ENCODE results near the gene SLC7A7. TPM values are rescaled to one million over a fixed set of nuclear protein-coding genes. Genes with fewer than 3 reads are reported as not detected.
"Not testable (repeated sequence)": the region's sequence is repeated elsewhere in the genome, so short reads cannot be mapped to it uniquely, and the experiment has no call there.

SLC7A7 gene
- total RNA-seq (10 to 100 TPM in 1 of 4 donors, 1 to 10 TPM in 3; 5.7 to 13.6 (median 7.5) TPM), polyA plus RNA-seq (3.1 TPM)
- long read RNA-seq, donor 1, transcript SLC7A7-204 (10 exons, 2,447 nt) = major isoform, 6 of 15 reads
- long read RNA-seq, donor 1, partial matches to known transcripts = 3 of 15 reads
- long read RNA-seq, donor 1, other reads (novel, unspliced or antisense) = 2 of 15 reads
- long read RNA-seq, donor 2, partial matches to known transcripts = 1 of 5 reads
- long read RNA-seq, donor 2, other reads (novel, unspliced or antisense) = 0 of 5 reads
- long read RNA-seq, donor 3, transcript SLC7A7-204 (10 exons, 2,447 nt) = major isoform, 6 of 10 reads
- long read RNA-seq, donor 3, partial matches to known transcripts = 1 of 10 reads
- long read RNA-seq, donor 3, other reads (novel, unspliced or antisense) = 3 of 10 reads
- long read RNA-seq, donor 4, partial matches to known transcripts = 1 of 2 reads
- long read RNA-seq, donor 4, other reads (novel, unspliced or antisense) = 0 of 2 reads

DNA sequence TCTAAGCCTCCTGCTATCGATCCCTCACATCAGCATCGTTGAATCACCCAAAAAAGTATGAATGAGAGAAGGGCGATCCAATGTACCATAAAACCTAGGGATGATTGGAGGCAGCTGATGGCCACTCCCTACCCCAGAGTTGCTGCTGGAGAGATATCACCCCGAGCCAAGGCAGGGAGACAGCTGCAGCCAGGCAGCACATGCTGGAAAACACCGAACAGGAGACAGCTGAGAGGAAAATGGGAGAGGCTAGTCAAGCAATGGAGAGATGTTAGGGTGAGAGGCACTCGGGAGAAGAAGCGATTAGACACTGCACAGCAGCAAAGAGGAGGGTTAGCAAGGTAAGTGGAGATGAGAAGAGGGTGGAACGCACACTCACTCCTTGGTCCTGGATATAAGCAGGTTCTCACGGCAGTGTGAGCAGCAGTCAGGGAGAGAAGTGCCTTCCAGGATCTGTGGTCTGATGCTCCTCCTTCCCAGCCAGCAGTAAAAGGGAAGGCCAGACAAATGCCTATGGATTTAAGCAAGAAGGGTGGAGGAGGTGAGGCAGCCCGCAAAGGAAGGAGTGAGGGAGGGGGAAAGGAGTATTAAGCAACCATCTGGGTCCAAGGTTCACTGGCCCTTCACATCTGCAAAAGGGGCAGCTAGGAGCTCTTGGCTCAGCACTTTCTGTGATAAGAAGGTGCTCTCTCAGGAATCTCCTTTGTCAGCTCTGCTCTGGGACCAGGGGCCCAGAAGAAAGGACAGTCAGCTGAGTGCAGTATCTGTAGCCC, at the start of gene SLC7A7:
Gene SLC7A7, minus strand, starts transcription at position 495 of the 773 bp plus-strand sequence. CDS start 2,037 bp downstream, outside the sequence.
- intact Hi-C loops (cut with DNase I) = no loop called here
- Histone ChIP-seq H3K9me3 (ENCODE audit: control insufficient read depth, low read length) (no peaks in the 10 kb centered on the region), H3K27me3 (ENCODE audit: control insufficient read depth, insufficient read depth) (no peaks in the 10 kb centered on the region), H3K27ac (ENCODE audit: low read length) (peak within 1 kb of the TSS; percentile 53), H3K4me1 (ENCODE audit: control insufficient read depth, insufficient read depth, low read length) (peaks cover 6% of the 10 kb centered on the region), H3K4me3 (ENCODE audit: low read length) (peak within 1 kb of the TSS; percentile 38)
- WGBS = 53% methylated on average over 10 of the region's 10 CpGs
- ATAC-seq (peak in 1 of 2 donors; percentile 3), DNase-seq (no peak)

DNA sequence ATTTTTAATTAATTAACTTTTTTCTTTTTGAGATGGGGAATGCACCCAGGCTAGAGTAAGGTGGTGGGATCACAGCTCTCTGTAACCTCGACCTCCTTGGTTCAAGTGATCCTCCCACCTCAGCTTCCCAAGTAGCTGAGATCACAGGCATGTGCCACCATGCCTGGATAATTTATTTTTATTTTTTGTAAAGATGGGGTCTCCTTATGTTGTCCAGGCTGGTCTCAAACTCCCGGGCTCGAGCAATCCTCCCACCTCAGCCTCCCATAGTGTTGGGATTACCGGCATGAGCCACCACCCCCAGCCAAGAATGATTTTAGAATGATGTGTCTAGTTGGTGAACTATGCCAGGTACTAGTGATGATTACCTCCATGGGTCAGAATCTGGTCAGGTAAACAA, 49.7 kb upstream of the SLC7A7 start:
- Histone ChIP-seq H3K27me3 (ENCODE audit: control insufficient read depth, insufficient read depth) (no peaks in the 10 kb centered on the region), H3K4me1 (ENCODE audit: control insufficient read depth, insufficient read depth, low read length) (no peaks in the 10 kb centered on the region), H3K4me3 (ENCODE audit: low read length) (no peak overlapping the region), H3K27ac (ENCODE audit: low read length) (no peak overlapping the region), H3K9me3 (ENCODE audit: control insufficient read depth, low read length) (no peaks in the 10 kb centered on the region)
- no peak for DNase-seq
- WGBS = 81% methylated on average over 4 of the region's 4 CpGs
- ATAC-seq = no peak
- intact Hi-C loops (cut with DNase I) = no loop called here

DNA sequence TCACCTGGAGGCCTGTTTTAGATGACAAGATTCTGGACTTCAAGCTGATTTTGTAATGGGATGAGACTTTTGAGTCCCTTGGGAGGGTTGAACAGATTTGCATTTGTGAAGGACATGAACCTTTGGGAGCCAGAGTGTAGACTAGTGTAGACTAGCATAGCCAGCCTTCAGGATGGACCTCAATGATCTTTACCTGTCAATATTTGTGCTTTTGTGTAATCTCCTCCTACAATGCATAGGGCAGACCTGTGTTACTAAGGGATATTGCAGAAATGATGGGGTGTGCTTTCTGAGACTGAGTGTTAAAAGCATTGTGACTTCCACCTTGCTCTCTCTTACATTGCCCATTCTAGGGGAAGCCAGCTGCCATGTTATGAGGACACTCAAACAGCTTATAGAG, 46.4 kb upstream of the SLC7A7 start:
- Histone ChIP-seq H3K27me3 (ENCODE audit: control insufficient read depth, insufficient read depth) (no peaks in the 10 kb centered on the region), H3K9me3 (ENCODE audit: control insufficient read depth, low read length) (no peaks in the 10 kb centered on the region), H3K4me1 (ENCODE audit: control insufficient read depth, insufficient read depth, low read length) (no peaks in the 10 kb centered on the region), H3K4me3 (ENCODE audit: low read length) (no peak overlapping the region), H3K27ac (ENCODE audit: low read length) (no peak overlapping the region)
- no peak for ATAC-seq
- no peak for DNase-seq
- intact Hi-C loops (cut with DNase I) = no loop called here

DNA sequence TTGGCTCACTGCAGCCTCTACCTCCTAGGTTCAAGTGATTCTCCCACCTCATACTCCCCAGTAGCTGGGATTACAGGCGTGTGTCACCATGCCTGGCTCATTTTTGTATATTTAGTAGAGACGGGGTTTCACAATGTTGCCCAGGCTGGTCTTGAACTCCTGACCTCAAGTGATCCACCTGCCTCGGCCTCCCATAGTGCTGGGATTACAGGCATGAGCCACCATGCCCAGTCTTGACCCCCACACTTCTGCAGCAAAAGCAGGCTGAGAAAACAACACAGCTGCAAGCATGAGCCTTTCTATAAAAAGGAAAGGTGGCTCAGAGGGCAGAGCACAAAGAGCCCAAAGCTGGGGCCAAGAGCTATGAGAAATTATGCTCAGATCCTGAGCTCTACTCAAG, 45.1 kb upstream of the SLC7A7 start:
- intact Hi-C loops (cut with DNase I); H3K9me3 ChIP-seq (ENCODE audit: control insufficient read depth, low read length); H3K27me3 ChIP-seq (ENCODE audit: control insufficient read depth, insufficient read depth); H3K4me3 ChIP-seq (ENCODE audit: low read length); H3K27ac ChIP-seq (ENCODE audit: low read length); H3K4me1 ChIP-seq (ENCODE audit: control insufficient read depth, insufficient read depth, low read length); ATAC-seq; DNase-seq: not testable (repeated sequence)
- 87% methylated on average over 3 of the region's 3 CpGs for WGBS

DNA sequence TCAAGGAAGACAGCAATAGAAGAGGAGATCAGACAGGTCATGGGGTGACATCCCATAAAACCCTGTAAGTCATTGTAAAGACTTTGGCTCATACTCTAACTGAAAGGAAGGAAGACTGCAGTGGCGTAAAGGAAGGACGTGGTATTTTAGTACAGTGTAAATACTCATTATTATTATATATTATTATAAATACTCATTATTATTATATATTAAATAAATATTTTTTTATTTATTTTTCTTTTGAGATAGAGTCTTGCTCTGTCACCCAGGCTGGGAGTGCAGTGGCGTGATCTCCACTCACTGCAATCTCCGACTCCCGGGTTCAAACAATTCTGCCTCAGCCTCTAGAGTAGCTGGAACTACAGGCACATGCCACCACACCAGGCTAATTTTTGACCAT, 41.2 kb upstream of the SLC7A7 start:
- intact Hi-C loops (cut with DNase I) = loop anchor here in 2 of 4 donors (10.0 kb wide), 3 partner anchors 202 to 472 kb away; no protein-coding TSS in a partner anchor
- no peak overlapping the region for H3K27ac ChIP-seq (ENCODE audit: low read length)
- H3K4me3 ChIP-seq (ENCODE audit: low read length) = no peak overlapping the region
- peaks cover under 1% of the 10 kb centered on the region for H3K4me1 ChIP-seq (ENCODE audit: control insufficient read depth, insufficient read depth, low read length)
- 95% methylated on average over 5 of the region's 5 CpGs for WGBS
- ATAC-seq (no peak), DNase-seq (no peak)
- no peaks in the 10 kb centered on the region for H3K9me3 ChIP-seq (ENCODE audit: control insufficient read depth, low read length)
- H3K27me3 ChIP-seq (ENCODE audit: control insufficient read depth, insufficient read depth) = no peaks in the 10 kb centered on the region

DNA sequence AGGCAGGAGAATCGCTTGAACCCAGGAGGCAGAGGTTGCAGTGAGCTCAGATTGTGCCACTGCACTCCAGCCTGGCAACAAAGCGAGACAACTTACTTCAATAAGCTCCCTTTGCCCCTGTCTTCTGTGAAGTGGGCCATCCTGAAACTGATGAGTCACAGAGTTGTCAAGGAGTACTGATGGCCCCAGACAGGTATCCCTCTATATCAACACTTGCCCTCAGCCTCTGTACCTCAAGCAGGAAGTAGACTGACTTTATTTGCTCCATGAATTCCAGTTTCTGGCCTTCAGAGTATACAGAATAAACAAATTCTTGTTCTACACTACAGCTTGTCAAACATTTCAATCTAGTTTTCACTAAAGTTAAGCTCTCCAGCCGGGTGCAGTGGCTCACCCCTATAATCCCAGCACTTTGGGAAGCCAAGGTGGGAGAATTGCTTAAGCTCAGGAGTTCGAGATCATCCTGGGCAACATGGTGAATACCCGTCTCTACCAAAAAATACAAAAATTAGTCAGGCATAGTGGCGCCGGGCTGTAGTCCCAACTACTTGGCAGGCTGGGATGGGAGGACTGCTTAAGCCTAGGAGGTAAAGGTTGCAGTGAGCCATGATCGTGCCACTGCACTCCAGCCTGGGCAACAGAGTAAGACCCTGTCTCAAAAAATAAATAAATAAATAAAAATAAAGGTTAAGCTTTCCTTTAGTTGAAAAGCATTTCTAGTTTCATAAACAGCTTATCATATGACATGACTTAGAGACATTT, 39.9 kb upstream of the SLC7A7 start:
- no peak overlapping the region for H3K27ac ChIP-seq (ENCODE audit: low read length)
- no peaks in the 10 kb centered on the region for H3K27me3 ChIP-seq (ENCODE audit: control insufficient read depth, insufficient read depth)
- intact Hi-C loops (cut with DNase I) = loop anchor here in 3 of 4 donors (5.0 to 10.0 kb wide), 4 partner anchors 200 to 470 kb away; no protein-coding TSS in a partner anchor
- H3K4me1 ChIP-seq (ENCODE audit: control insufficient read depth, insufficient read depth, low read length) = peaks cover 10% of the 10 kb centered on the region
- H3K4me3 ChIP-seq (ENCODE audit: low read length) = no peak overlapping the region
- no peaks in the 10 kb centered on the region for H3K9me3 ChIP-seq (ENCODE audit: control insufficient read depth, low read length)
- no peak for DNase-seq
- 94% methylated on average over 8 of the region's 8 CpGs for WGBS
- ATAC-seq = no peak

DNA sequence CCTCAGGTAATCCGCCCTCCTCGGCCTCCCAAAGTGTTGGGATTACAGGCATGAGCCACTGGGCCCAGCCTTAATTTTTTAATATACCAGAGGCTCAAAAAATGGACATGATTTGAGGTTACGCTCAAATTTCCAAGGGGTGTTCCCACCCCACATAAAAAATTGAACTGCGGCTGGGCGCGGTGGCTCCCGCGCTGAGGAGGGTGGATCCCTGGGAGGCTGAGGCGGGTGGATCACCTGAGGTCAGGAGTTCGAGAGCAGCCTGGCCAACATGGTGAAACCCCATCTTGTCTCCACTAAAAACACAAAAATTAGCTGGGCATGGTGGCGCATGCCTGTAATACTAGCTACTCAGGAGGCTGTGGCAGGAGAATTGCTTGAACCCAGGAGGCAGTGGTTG, 39.1 kb upstream of the SLC7A7 start:
- H3K27ac ChIP-seq (ENCODE audit: low read length); DNase-seq; ATAC-seq; H3K27me3 ChIP-seq (ENCODE audit: control insufficient read depth, insufficient read depth); H3K4me3 ChIP-seq (ENCODE audit: low read length); H3K9me3 ChIP-seq (ENCODE audit: control insufficient read depth, low read length): not testable (repeated sequence)
- peaks cover 13% of the 10 kb centered on the region for H3K4me1 ChIP-seq (ENCODE audit: control insufficient read depth, insufficient read depth, low read length)
- 98% methylated on average over 11 of the region's 11 CpGs for WGBS
- intact Hi-C loops (cut with DNase I) = loop anchor here in 3 of 4 donors (5.0 to 10.0 kb wide), 4 partner anchors 199 to 469 kb away; no protein-coding TSS in a partner anchor

DNA sequence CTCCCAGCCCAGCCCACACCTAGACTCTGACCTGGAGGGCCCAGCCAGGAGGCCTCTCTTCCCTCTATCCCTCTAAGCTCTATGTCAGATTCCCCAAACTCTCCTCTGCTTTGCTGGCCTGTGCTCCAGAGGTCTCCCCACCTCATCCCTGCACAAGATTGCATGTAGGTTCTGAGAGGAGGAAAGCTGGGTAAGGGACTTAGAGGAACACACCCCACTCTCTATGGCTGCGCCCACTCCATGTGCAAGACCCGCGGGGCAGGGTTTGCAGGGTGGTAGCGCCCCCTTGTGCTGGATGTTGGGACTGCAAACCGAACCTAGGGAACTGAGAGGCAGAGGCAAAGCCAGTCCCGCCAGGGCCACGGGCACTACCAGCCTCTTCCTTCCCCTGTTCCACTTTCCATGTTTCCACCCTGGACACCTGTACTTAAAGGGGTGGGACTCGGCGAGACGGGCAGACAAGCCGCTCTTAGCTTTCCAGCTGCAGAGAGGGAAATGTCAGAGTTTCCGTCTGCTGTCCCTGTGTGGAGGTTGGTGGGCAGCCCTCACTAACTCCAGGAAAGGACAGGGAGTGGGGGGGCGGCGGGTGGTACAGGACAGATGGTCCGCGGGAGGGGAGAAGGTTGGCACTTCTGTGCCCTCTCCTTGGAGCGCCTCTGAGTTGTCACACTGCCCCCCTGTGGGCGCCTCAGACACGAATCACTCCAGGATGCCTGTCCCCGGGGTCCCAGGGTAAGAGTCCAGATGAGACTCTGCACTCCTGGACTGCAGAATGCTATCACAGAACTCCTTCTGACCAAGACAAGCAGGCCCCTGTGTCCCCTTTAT, 37.9 kb upstream of the SLC7A7 start:
- no peak overlapping the region for H3K27ac ChIP-seq (ENCODE audit: low read length)
- peaks cover 21% of the 10 kb centered on the region for H3K4me1 ChIP-seq (ENCODE audit: control insufficient read depth, insufficient read depth, low read length)

DNA sequence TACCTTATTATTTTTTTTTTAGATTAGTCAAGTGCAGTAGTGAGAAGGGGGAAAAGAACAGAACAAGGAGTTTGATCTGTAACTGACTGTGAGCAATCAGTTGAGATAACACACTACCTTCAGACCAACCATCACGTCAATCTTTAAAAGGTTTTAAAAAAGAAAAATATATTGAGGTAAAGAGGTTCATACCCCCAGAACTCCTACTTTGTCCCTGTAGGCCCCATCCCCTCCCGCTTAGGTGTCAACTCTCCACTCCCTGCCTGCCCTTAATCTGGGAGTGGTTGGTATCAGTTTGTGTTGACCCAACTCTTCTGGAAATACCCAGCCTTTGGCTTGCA, 37.3 kb upstream of the SLC7A7 start:
- 80% methylated on average over 2 of the region's 2 CpGs for WGBS
- H3K4me3 ChIP-seq (ENCODE audit: low read length) = no peak overlapping the region
- ATAC-seq (no peak), DNase-seq (no peak)
- intact Hi-C loops (cut with DNase I) = loop anchor here (2.0 to 10.0 kb wide), 5 partner anchors 30 to 468 kb away; no protein-coding TSS in a partner anchor
- H3K9me3 ChIP-seq (ENCODE audit: control insufficient read depth, low read length) = no peaks in the 10 kb centered on the region
- no peaks in the 10 kb centered on the region for H3K27me3 ChIP-seq (ENCODE audit: control insufficient read depth, insufficient read depth)
- no peak overlapping the region for H3K27ac ChIP-seq (ENCODE audit: low read length)
- H3K4me1 ChIP-seq (ENCODE audit: control insufficient read depth, insufficient read depth, low read length) = peaks cover 25% of the 10 kb centered on the region

More for the DNA sequence above, 37.9 kb upstream of the SLC7A7 start:
- Histone ChIP-seq H3K4me3 (ENCODE audit: low read length) (peak overlapping the region; percentile 46), H3K9me3 (ENCODE audit: control insufficient read depth, low read length) (no peaks in the 10 kb centered on the region), H3K27me3 (ENCODE audit: control insufficient read depth, insufficient read depth) (no peaks in the 10 kb centered on the region)
- intact Hi-C loops (cut with DNase I) = loop anchor here (2.0 to 10.0 kb wide), 5 partner anchors 30 to 468 kb away; no protein-coding TSS in a partner anchor
- WGBS = 2% methylated on average over 20 of the region's 20 CpGs
- DNase-seq (peak; percentile 85 to 96 (median 96)), ATAC-seq (peak; percentile 46 to 58)

DNA sequence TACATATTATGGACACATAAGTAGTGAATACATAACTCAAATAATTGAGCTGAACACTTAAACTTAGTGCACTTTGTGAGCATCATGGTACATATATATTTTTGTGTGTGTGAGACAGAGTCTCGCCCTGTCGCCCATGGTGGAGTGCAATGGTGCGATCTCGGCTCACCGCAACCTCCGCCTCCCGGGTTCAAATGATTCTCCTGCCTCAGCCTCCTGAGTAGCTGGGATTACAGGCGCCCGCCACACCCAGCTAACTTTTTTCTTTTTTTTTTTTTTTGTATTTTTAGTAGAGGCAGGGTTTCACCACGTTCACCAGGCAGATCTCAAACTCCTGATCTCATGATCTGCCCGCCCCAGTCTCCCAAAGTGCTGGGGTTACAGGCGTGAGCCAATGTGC, 36.9 kb upstream of the SLC7A7 start:
- peaks cover 25% of the 10 kb centered on the region for H3K4me1 ChIP-seq (ENCODE audit: control insufficient read depth, insufficient read depth, low read length)
- DNase-seq; H3K9me3 ChIP-seq (ENCODE audit: control insufficient read depth, low read length); H3K27ac ChIP-seq (ENCODE audit: low read length); H3K4me3 ChIP-seq (ENCODE audit: low read length); ATAC-seq; H3K27me3 ChIP-seq (ENCODE audit: control insufficient read depth, insufficient read depth): not testable (repeated sequence)
- WGBS = 85% methylated on average over 11 of the region's 12 CpGs
- intact Hi-C loops (cut with DNase I) = loop anchor here (2.0 to 10.0 kb wide), 5 partner anchors 29 to 467 kb away; no protein-coding TSS in a partner anchor
